Trophoblast cell (in vitro differentiated cells and primary cell): ENCODE results near the gene FAM184B.

ENCODE experiments used
- DNase-seq, 2 donors: peaks; one replicate each; pipeline ENCODE4 v3.0.0-alpha.2; 2016
- H2AFZ ChIP-seq: 2 replicates; pipeline ENCODE4 v1.6.1; 2013; ENCODE audit warnings: low read length, moderate library complexity, mild to moderate bottlenecking; ENCODE audit not compliant: insufficient read depth, poor library complexity
- H2AK5ac ChIP-seq: 2 replicates; pipeline ENCODE4 v1.6.1; 2013; ENCODE audit warnings: mild to moderate bottlenecking, low read length
- H2BK120ac ChIP-seq: 2 replicates; pipeline ENCODE4 v1.6.1; 2013; ENCODE audit warnings: low read length, mild to moderate bottlenecking, moderate library complexity; ENCODE audit not compliant: insufficient read depth, poor library complexity
- H2BK12ac ChIP-seq: 2 replicates; pipeline ENCODE4 v1.6.1; 2013; ENCODE audit warnings: mild to moderate bottlenecking, low read length, moderate library complexity
- H2BK5ac ChIP-seq: 2 replicates; pipeline ENCODE4 v1.6.1; 2013; ENCODE audit warnings: low read length, low read depth, moderate library complexity, mild to moderate bottlenecking; ENCODE audit not compliant: poor library complexity
- H3K14ac ChIP-seq: 2 replicates; pipeline ENCODE4 v1.6.1; 2013; ENCODE audit warnings: mild to moderate bottlenecking, low read length
- H3K18ac ChIP-seq: 2 replicates; pipeline ENCODE4 v1.6.1; 2013; ENCODE audit warnings: mild to moderate bottlenecking, low read length
- H3K23ac ChIP-seq: 2 replicates; pipeline ENCODE4 v1.6.1; 2013; ENCODE audit warnings: low read length
- H3K27ac ChIP-seq: 2 replicates; pipeline ENCODE4 v1.5.1; 2013; ENCODE audit warnings: low read depth, mild to moderate bottlenecking, inconsistent platforms, low read length, moderate library complexity
- H3K27me3 ChIP-seq: 2 replicates; pipeline ENCODE4 v1.6.1; 2013; ENCODE audit warnings: inconsistent platforms, mild to moderate bottlenecking, low read length, moderate library complexity; ENCODE audit not compliant: insufficient read depth
- H3K36me3 ChIP-seq, 2 experiments: 1 replicate in 1 of 2; 2 replicates in 1 of 2; pipeline ENCODE4 v1.6.1; 2013; ENCODE audit warnings: low read length in 2 of 2, mild to moderate bottlenecking in 2 of 2, moderate library complexity in 1 of 2; ENCODE audit not compliant: insufficient read depth in 2 of 2, control insufficient read depth in 1 of 2
- H3K4ac ChIP-seq: 2 replicates; pipeline ENCODE4 v1.6.1; 2013; ENCODE audit warnings: low read depth, mild to moderate bottlenecking, low read length, moderate library complexity
- H3K4me1 ChIP-seq, 2 experiments: 1 replicate in 1 of 2; 2 replicates in 1 of 2; pipeline ENCODE4 v1.6.1; 2013; ENCODE audit warnings: low read length in 2 of 2, mild to moderate bottlenecking in 2 of 2, moderate library complexity in 1 of 2; ENCODE audit not compliant: insufficient read depth in 2 of 2, control insufficient read depth in 1 of 2
- H3K4me2 ChIP-seq: 2 replicates; pipeline ENCODE4 v1.6.1; 2013; ENCODE audit warnings: inconsistent platforms, mild to moderate bottlenecking, low read length, moderate library complexity
- H3K4me3 ChIP-seq: 2 replicates; pipeline ENCODE4 v1.5.1; 2013; ENCODE audit warnings: mild to moderate bottlenecking, low read depth, low read length, inconsistent platforms
- H3K79me1 ChIP-seq: one replicate; pipeline ENCODE4 v1.6.1; 2013; ENCODE audit warnings: low read length
- H3K79me2 ChIP-seq: 2 replicates; pipeline ENCODE4 v1.6.1; 2013; ENCODE audit warnings: low read length, mild to moderate bottlenecking; ENCODE audit not compliant: control insufficient read depth, insufficient read depth, poor library complexity
- H3K9ac ChIP-seq: 2 replicates; pipeline ENCODE4 v1.6.1; 2013; ENCODE audit warnings: mild to moderate bottlenecking, low read length
- H3K9me3 ChIP-seq: 2 replicates; pipeline ENCODE4 v1.6.1; 2013; ENCODE audit warnings: low read depth, mild to moderate bottlenecking, control low read depth, inconsistent platforms, low read length; ENCODE audit not compliant: insufficient read depth
- H4K12ac ChIP-seq: 2 replicates; pipeline ENCODE4 v1.6.1; 2013; ENCODE audit warnings: low read depth, mild to moderate bottlenecking, low read length, moderate library complexity
- H4K8ac ChIP-seq: 2 replicates; pipeline ENCODE4 v1.6.1; 2013; ENCODE audit warnings: low read depth, mild to moderate bottlenecking, low read length, moderate library complexity
- H4K91ac ChIP-seq: one replicate; pipeline ENCODE4 v1.6.1; 2013; ENCODE audit warnings: low read depth, mild to moderate bottlenecking, low read length, moderate library complexity
- WGBS: extraction: QIAGEN DNeasy Blood & Tissue Kit; methylation state at CpG from one replicate; pipeline ENCODE4 v1.1.7; 2013; ENCODE audit warnings: missing lambda C conversion rate; ENCODE audit not compliant: insufficient read length, insufficient coverage; ENCODE audit errors: extremely low coverage; 5-methylcytosine and 5-hydroxymethylcytosine counted together

The FAM184B gene

GRCh38 chr4:17757621-17758020 is 23.8 kb downstream of the FAM184B start:
- H4K91ac ChIP-seq, result no peak overlapping the region
- H2AFZ ChIP-seq, result no peak overlapping the region

GRCh38 chr4:17753646-17754045 is 27.8 kb downstream of the FAM184B start:
- Histone ChIP-seq H3K79me2 (no peaks in the 10 kb centered on the region), H2BK120ac (no peak overlapping the region), H2AK5ac (no peak overlapping the region), H3K79me1 (no peaks in the 10 kb centered on the region), H3K18ac (no peak overlapping the region), H4K12ac (no peak overlapping the region), H4K8ac (no peak overlapping the region), H3K9me3 (no peaks in the 10 kb centered on the region), H3K4ac (no peak overlapping the region), H3K23ac (no peak overlapping the region), H2AFZ (no peak overlapping the region), H2BK12ac (no peak overlapping the region), H3K4me3 (no peak overlapping the region), H3K27ac (no peak overlapping the region), H3K4me1 (no peaks in the 10 kb centered on the region), H3K27me3 (no peaks in the 10 kb centered on the region), H3K4me2 (no peak overlapping the region), H4K91ac (no peak overlapping the region), H3K36me3 (no peaks in the 10 kb centered on the region), H3K14ac (no peak overlapping the region), H2BK5ac (no peak overlapping the region), H3K9ac (no peak overlapping the region)
- no CpG with 5 or more reads among the region's 2 CpGs for WGBS
- DNase-seq, result no peak

More at GRCh38 chr4:17757621-17758020, 23.8 kb downstream of the FAM184B start:
- Histone ChIP-seq H2BK12ac (no peak overlapping the region), H2BK120ac (no peak overlapping the region), H4K8ac (no peak overlapping the region), H3K4ac (no peak overlapping the region), H3K4me2 (no peak overlapping the region), H3K4me1 (no peaks in the 10 kb centered on the region), H4K12ac (no peak overlapping the region), H3K23ac (no peak overlapping the region), H3K9ac (no peak overlapping the region), H3K79me1 (no peaks in the 10 kb centered on the region), H3K36me3 (no peaks in the 10 kb centered on the region), H3K27me3 (no peaks in the 10 kb centered on the region), H3K18ac (no peak overlapping the region), H3K27ac (no peak overlapping the region), H2BK5ac (no peak overlapping the region), H3K4me3 (no peak overlapping the region), H3K14ac (no peak overlapping the region), H2AK5ac (no peak overlapping the region), H3K79me2 (no peaks in the 10 kb centered on the region), H3K9me3 (no peaks in the 10 kb centered on the region)
- no CpG with 5 or more reads among the region's 1 CpG for WGBS
- no peak for DNase-seq

GRCh38 chr4:17740702-17741101 is 40.7 kb downstream of the FAM184B start:
- H3K4me3 ChIP-seq, result no peak overlapping the region
- H2AK5ac ChIP-seq, result no peak overlapping the region
- no peak overlapping the region for H2AFZ ChIP-seq
- WGBS, result no CpG with 5 or more reads among the region's 4 CpGs
- no peaks in the 10 kb centered on the region for H3K27me3 ChIP-seq
- no peak overlapping the region for H3K14ac ChIP-seq
- no peak overlapping the region for H4K91ac ChIP-seq
- no peak overlapping the region for H2BK5ac ChIP-seq
- no peak overlapping the region for H3K9ac ChIP-seq
- H3K23ac ChIP-seq, result no peak overlapping the region
- H3K4me2 ChIP-seq, result no peak overlapping the region
- no peaks in the 10 kb centered on the region for H3K36me3 ChIP-seq
- DNase-seq, result no peak
- H3K4ac ChIP-seq, result no peak overlapping the region
- H3K18ac ChIP-seq, result no peak overlapping the region
- no peaks in the 10 kb centered on the region for H3K79me2 ChIP-seq
- H4K8ac ChIP-seq, result no peak overlapping the region
- no peak overlapping the region for H2BK12ac ChIP-seq
- no peak overlapping the region for H2BK120ac ChIP-seq
- H3K79me1 ChIP-seq, result no peaks in the 10 kb centered on the region
- H3K4me1 ChIP-seq, result no peaks in the 10 kb centered on the region
- no peaks in the 10 kb centered on the region for H3K9me3 ChIP-seq
- no peak overlapping the region for H3K27ac ChIP-seq
- H4K12ac ChIP-seq, result no peak overlapping the region

GRCh38 chr4:17736484-17736883 is 44.9 kb downstream of the FAM184B start:
- no peaks in the 10 kb centered on the region for H3K9me3 ChIP-seq
- H3K27me3 ChIP-seq, result no peaks in the 10 kb centered on the region
- H3K79me2 ChIP-seq, result no peaks in the 10 kb centered on the region
- no peak overlapping the region for H4K12ac ChIP-seq
- no peaks in the 10 kb centered on the region for H3K4me1 ChIP-seq
- no peak for DNase-seq
- no peak overlapping the region for H3K4me2 ChIP-seq
- H3K14ac ChIP-seq, result no peak overlapping the region
- no peak overlapping the region for H2BK12ac ChIP-seq
- H3K36me3 ChIP-seq, result no peaks in the 10 kb centered on the region
- no CpG with 5 or more reads among the region's 2 CpGs for WGBS
- no peak overlapping the region for H3K4me3 ChIP-seq
- no peak overlapping the region for H3K9ac ChIP-seq
- no peak overlapping the region for H2AFZ ChIP-seq
- no peak overlapping the region for H2BK120ac ChIP-seq
- no peak overlapping the region for H3K27ac ChIP-seq
- no peak overlapping the region for H3K18ac ChIP-seq
- H3K23ac ChIP-seq, result no peak overlapping the region
- H2AK5ac ChIP-seq, result no peak overlapping the region
- no peak overlapping the region for H2BK5ac ChIP-seq
- no peak overlapping the region for H4K91ac ChIP-seq
- no peaks in the 10 kb centered on the region for H3K79me1 ChIP-seq
- H4K8ac ChIP-seq, result no peak overlapping the region
- no peak overlapping the region for H3K4ac ChIP-seq
